Liver (tissue), 9 donors: ENCODE results near the gene HUNK. TPM values are rescaled to one million over a fixed set of nuclear protein-coding genes. Genes with fewer than 3 reads are reported as not detected.

ENCODE experiments used
- DNase-seq: peaks from one replicate; pipeline ENCODE4 v3.0.0-alpha.2; 2017; ENCODE audit warnings: low spot score
- H3K27ac ChIP-seq, 2 donors: one replicate each; pipeline ENCODE4 v1.7.0; 2013; ENCODE audit warnings: inconsistent platforms in 2 of 2, low read length in 2 of 2, control low read depth in 1 of 2, low read depth in 1 of 2, mild to moderate bottlenecking in 1 of 2
- H3K27me3 ChIP-seq, 4 donors: one replicate each; pipeline versions ENCODE4 v1.6.1 to v1.7.0; 2013; ENCODE audit warnings: low read length in 3 of 4, inconsistent platforms in 1 of 4, mild to moderate bottlenecking in 1 of 4, moderate library complexity in 1 of 4; ENCODE audit not compliant: control insufficient read depth in 4 of 4, insufficient read depth in 4 of 4
- H3K36me3 ChIP-seq, 4 donors: one replicate each; pipeline versions ENCODE4 v1.6.1 to v1.7.0; 2013; ENCODE audit warnings: low read length in 3 of 4, mild to moderate bottlenecking in 3 of 4, low read depth in 1 of 4, moderate library complexity in 1 of 4; ENCODE audit not compliant: control insufficient read depth in 4 of 4, insufficient read depth in 3 of 4
- H3K4me1 ChIP-seq, 4 donors: one replicate each; pipeline versions ENCODE4 v1.6.1 to v1.7.0; 2013; ENCODE audit warnings: low read length in 3 of 4, mild to moderate bottlenecking in 3 of 4, moderate library complexity in 1 of 4; ENCODE audit not compliant: control insufficient read depth in 4 of 4, insufficient read depth in 4 of 4
- H3K4me3 ChIP-seq, 3 donors: one replicate each; pipeline versions ENCODE4 v1.6.1 to v1.7.0; 2013; ENCODE audit warnings: low read length in 3 of 3, control low read depth in 1 of 3, low read depth in 1 of 3, mild to moderate bottlenecking in 1 of 3
- H3K9ac ChIP-seq, 2 donors: one replicate each; pipeline ENCODE4 v1.7.0; 2013; ENCODE audit warnings: low read length in 2 of 2, mild to moderate bottlenecking in 2 of 2, moderate library complexity in 2 of 2, control low read depth in 1 of 2, low read depth in 1 of 2
- H3K9me3 ChIP-seq, 4 donors: one replicate each; pipeline versions ENCODE4 v1.6.1 to v1.7.0; 2013; ENCODE audit warnings: low read length in 3 of 4; ENCODE audit not compliant: control insufficient read depth in 4 of 4
- ATF3 ChIP-seq: IDR thresholded peaks from 2 replicates; pipeline ENCODE4 v1.6.1; 2016; ENCODE audit warnings: antibody characterized with exemption
- EGR1 ChIP-seq, 2 donors: IDR thresholded peaks; 2 replicates each; pipeline ENCODE4 v1.6.1; 2016 to 2018; ENCODE audit warnings: antibody characterized with exemption in 2 of 2, low read depth in 2 of 2
- FOXA1 ChIP-seq: IDR thresholded peaks from 2 replicates; pipeline ENCODE4 v1.6.1; 2016; ENCODE audit warnings: antibody characterized with exemption
- FOXA2 ChIP-seq: IDR thresholded peaks from 2 replicates; pipeline ENCODE4 v1.6.1; 2016; ENCODE audit warnings: antibody characterized with exemption
- GABPA ChIP-seq, 2 donors: IDR thresholded peaks in 1 of 2; conservative IDR thresholded peaks in 1 of 2; 2 replicates each; pipeline ENCODE4 v1.6.1; 2016; ENCODE audit warnings: antibody characterized with exemption in 2 of 2, mild to moderate bottlenecking in 1 of 2, moderate library complexity in 1 of 2
- HNF4A ChIP-seq, 2 donors: conservative IDR thresholded peaks; 2 replicates each; pipeline ENCODE4 v1.6.1; 2016; ENCODE audit warnings: antibody characterized with exemption in 2 of 2, mild to moderate bottlenecking in 2 of 2
- HNF4G ChIP-seq: IDR thresholded peaks from 2 replicates; pipeline ENCODE4 v1.6.1; 2016; ENCODE audit warnings: antibody characterized with exemption
- JUND ChIP-seq, 2 donors: IDR thresholded peaks; 2 replicates each; pipeline ENCODE4 v1.6.1; 2016; ENCODE audit warnings: antibody characterized with exemption in 2 of 2
- NR2F2 ChIP-seq: IDR thresholded peaks from 2 replicates; pipeline ENCODE4 v1.6.1; 2016; ENCODE audit warnings: antibody characterized with exemption
- RAD21 ChIP-seq, 2 donors: IDR thresholded peaks; 2 replicates each; pipeline ENCODE4 v1.6.1; 2016; ENCODE audit warnings: antibody characterized with exemption in 2 of 2, mild to moderate bottlenecking in 2 of 2
- RXRA ChIP-seq, 2 donors: IDR thresholded peaks; 2 replicates each; pipeline ENCODE4 v1.6.1; 2017 to 2018; ENCODE audit warnings: antibody characterized with exemption in 2 of 2, mild to moderate bottlenecking in 1 of 2
- SP1 ChIP-seq: IDR thresholded peaks from 2 replicates; pipeline ENCODE4 v1.6.1; 2018; ENCODE audit warnings: antibody characterized with exemption, mild to moderate bottlenecking
- TAF1 ChIP-seq: conservative IDR thresholded peaks from 2 replicates; pipeline ENCODE4 v1.6.1; 2016; ENCODE audit warnings: antibody characterized with exemption, mild to moderate bottlenecking
- YY1 ChIP-seq: IDR thresholded peaks from 2 replicates; pipeline ENCODE4 v1.6.1; 2016; ENCODE audit warnings: antibody characterized with exemption, mild to moderate bottlenecking
- ZBTB33 ChIP-seq: IDR thresholded peaks from 2 replicates; pipeline ENCODE4 v1.6.1; 2016; ENCODE audit warnings: antibody characterized with exemption
- WGBS: extraction: QIAGEN DNeasy Blood & Tissue Kit; methylation state at CpG from one replicate; pipeline ENCODE4 v1.1.7; 2013; 5-methylcytosine and 5-hydroxymethylcytosine counted together
- polyA plus RNA-seq, 2 donors: library from polyadenylated mRNA; stranded (reverse) in 1 of 2; unstranded in 1 of 2; fragments of 200-250 nt in 1 of 2; fragments of >200 nt in 1 of 2; fragmentation: Nextera tagmentation in 1 of 2; extraction: Ambion mirVana in 1 of 2; gene quantifications; one replicate each; pipeline versions ENCODE4 v1.2.1 to v1.2.3, GENCODE V29; 2013 to 2015
- total RNA-seq, 2 donors: library from RNA; depleted of rRNA; stranded (reverse); fragments of >200 nt; gene quantifications; one replicate each; pipeline ENCODE4 v1.2.3, GENCODE V29; 2014
- TF ChIP-seq, protein P1 (sequence below): fragments of 150-350 bp; IDR thresholded peaks from 2 replicates; pipeline ENCODE4 v1.5.1; 2017; ENCODE audit warnings: improper control_type of control experiment, low read depth, low read length; ENCODE audit not compliant: missing input control
- TF ChIP-seq, protein P2 (sequence below): IDR thresholded peaks from 2 replicates; pipeline ENCODE4 v1.6.1; 2016; ENCODE audit warnings: antibody characterized with exemption, mild to moderate bottlenecking
- TF ChIP-seq, protein P3 (sequence below): IDR thresholded peaks from 2 replicates; pipeline ENCODE4 v1.6.1; 2016; ENCODE audit warnings: antibody characterized with exemption
- donor health status: healthy.
- donor health status: healthy.
- donor health status: healthy.
- donor health status: healthy.
- donor health status: healthy.

The HUNK gene
- total and polyA plus RNA-seq, 4 donors, result 0.11 to 0.92 (median 0.30) TPM

DNA sequence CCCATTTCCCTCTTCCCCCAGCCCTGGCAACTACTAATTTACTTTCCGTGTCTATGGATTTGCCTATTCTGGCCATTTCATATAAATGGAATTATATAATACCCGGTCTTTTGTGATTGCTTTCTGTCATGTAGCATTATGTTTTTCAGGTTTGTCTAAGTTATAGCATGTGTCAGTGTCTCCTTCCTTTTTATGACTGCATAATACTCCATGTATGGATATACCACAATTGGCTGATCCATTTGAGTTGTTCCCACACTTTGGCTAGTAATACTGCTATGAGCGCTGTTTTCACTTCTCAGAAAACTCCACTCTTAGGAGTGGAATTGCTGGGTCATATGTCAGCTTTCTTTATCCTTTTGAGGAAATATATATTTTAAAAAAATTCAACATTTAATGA, 53.7 kb downstream of the HUNK start:
- Histone ChIP-seq H3K4me1 (no peaks in the 10 kb centered on the region), H3K9ac (no peak overlapping the region), H3K27ac (no peak overlapping the region), H3K36me3 (no peaks in the 10 kb centered on the region), H3K27me3 (no peaks in the 10 kb centered on the region), H3K4me3 (no peak overlapping the region), H3K9me3 (peaks cover 0 to 3% (median 0%) of the 10 kb centered on the region in 4 donors)
- TF ChIP-seq, protein P1, sequence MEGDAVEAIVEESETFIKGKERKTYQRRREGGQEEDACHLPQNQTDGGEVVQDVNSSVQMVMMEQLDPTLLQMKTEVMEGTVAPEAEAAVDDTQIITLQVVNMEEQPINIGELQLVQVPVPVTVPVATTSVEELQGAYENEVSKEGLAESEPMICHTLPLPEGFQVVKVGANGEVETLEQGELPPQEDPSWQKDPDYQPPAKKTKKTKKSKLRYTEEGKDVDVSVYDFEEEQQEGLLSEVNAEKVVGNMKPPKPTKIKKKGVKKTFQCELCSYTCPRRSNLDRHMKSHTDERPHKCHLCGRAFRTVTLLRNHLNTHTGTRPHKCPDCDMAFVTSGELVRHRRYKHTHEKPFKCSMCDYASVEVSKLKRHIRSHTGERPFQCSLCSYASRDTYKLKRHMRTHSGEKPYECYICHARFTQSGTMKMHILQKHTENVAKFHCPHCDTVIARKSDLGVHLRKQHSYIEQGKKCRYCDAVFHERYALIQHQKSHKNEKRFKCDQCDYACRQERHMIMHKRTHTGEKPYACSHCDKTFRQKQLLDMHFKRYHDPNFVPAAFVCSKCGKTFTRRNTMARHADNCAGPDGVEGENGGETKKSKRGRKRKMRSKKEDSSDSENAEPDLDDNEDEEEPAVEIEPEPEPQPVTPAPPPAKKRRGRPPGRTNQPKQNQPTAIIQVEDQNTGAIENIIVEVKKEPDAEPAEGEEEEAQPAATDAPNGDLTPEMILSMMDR, result no peak
- TF ChIP-seq, protein P2, sequence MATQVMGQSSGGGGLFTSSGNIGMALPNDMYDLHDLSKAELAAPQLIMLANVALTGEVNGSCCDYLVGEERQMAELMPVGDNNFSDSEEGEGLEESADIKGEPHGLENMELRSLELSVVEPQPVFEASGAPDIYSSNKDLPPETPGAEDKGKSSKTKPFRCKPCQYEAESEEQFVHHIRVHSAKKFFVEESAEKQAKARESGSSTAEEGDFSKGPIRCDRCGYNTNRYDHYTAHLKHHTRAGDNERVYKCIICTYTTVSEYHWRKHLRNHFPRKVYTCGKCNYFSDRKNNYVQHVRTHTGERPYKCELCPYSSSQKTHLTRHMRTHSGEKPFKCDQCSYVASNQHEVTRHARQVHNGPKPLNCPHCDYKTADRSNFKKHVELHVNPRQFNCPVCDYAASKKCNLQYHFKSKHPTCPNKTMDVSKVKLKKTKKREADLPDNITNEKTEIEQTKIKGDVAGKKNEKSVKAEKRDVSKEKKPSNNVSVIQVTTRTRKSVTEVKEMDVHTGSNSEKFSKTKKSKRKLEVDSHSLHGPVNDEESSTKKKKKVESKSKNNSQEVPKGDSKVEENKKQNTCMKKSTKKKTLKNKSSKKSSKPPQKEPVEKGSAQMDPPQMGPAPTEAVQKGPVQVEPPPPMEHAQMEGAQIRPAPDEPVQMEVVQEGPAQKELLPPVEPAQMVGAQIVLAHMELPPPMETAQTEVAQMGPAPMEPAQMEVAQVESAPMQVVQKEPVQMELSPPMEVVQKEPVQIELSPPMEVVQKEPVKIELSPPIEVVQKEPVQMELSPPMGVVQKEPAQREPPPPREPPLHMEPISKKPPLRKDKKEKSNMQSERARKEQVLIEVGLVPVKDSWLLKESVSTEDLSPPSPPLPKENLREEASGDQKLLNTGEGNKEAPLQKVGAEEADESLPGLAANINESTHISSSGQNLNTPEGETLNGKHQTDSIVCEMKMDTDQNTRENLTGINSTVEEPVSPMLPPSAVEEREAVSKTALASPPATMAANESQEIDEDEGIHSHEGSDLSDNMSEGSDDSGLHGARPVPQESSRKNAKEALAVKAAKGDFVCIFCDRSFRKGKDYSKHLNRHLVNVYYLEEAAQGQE, result no peak
- TF ChIP-seq ZBTB33 (no peak), FOXA1 (no peak), JUND (IDR thresholded peaks at IDR 0.05) (no peak), EGR1 (IDR thresholded peaks at IDR 0.05; ENCODE audit: low read depth in 2 of 2) (no peak), RXRA (IDR thresholded peaks at IDR 0.05) (no peak), ATF3 (no peak), GABPA (IDR thresholded peaks at IDR 0.05 in 1 of 2, conservative IDR thresholded peaks at IDR 0.05 in 1 of 2) (no peak), YY1 (no peak), SP1 (no peak), TAF1 (no peak), HNF4G (no peak), HNF4A (conservative IDR thresholded peaks at IDR 0.05) (no peak), NR2F2 (no peak), RAD21 (IDR thresholded peaks at IDR 0.05) (no peak), FOXA2 (no peak)
- TF ChIP-seq, protein P3, sequence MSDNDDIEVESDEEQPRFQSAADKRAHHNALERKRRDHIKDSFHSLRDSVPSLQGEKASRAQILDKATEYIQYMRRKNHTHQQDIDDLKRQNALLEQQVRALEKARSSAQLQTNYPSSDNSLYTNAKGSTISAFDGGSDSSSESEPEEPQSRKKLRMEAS, result no peak
- 97% methylated on average over 3 of the region's 3 CpGs for WGBS
- DNase-seq, result no peak
